Measurements from ENCODE around the gene INPP5D.
"Not testable (repeated sequence)": the region's sequence is repeated elsewhere in the genome, so short reads cannot be mapped to it uniquely, and the experiment has no call there.

Gene INPP5D

GRCh38 chr2:233059797-233060500, at the start of gene INPP5D:
Gene INPP5D (plus strand): TSS chr2:233060342. CDS start chr2:233060479, 137 bp downstream.
- DNase-seq (ENCODE audit: low spot score) = peak; percentile 65

GRCh38 chr2:233010569-233011267, 49.4 kb upstream of the INPP5D start:
- no peak for DNase-seq (ENCODE audit: low spot score)

GRCh38 chr2:233011268-233011650, 48.9 kb upstream of the INPP5D start:
- no peak for DNase-seq (ENCODE audit: low spot score)

GRCh38 chr2:233011702-233012131, 48.4 kb upstream of the INPP5D start:
- DNase-seq (ENCODE audit: low spot score) = no peak

- DNase-seq (ENCODE audit: low spot score) = no peak
These were observed 47.7 kb upstream of the INPP5D start for GRCh38 chr2:233012301-233012971.

- DNase-seq (ENCODE audit: low spot score) = no peak
These were observed 47.1 kb upstream of the INPP5D start, which contains the start of gene NGEF for GRCh38 chr2:233013027-233013461. Gene NGEF (minus strand): TSS chr2:233013256. CDS start chr2:232974890, 38,366 bp downstream.

GRCh38 chr2:233013650-233014049, 46.5 kb upstream of the INPP5D start:
- no peak for DNase-seq (ENCODE audit: low spot score)

- no peak for DNase-seq (ENCODE audit: low spot score)
These were observed 45.0 kb upstream of the INPP5D start for GRCh38 chr2:233015019-233015645.

GRCh38 chr2:233017947-233018346, 42.2 kb upstream of the INPP5D start:
- no peak for DNase-seq (ENCODE audit: low spot score)

GRCh38 chr2:233019610-233020009, 40.5 kb upstream of the INPP5D start:
- DNase-seq (ENCODE audit: low spot score) = not testable (repeated sequence)

- DNase-seq (ENCODE audit: low spot score) = no peak
These were observed 39.7 kb upstream of the INPP5D start for GRCh38 chr2:233020454-233020853.

GRCh38 chr2:233021771-233022170, 38.4 kb upstream of the INPP5D start:
- no peak for DNase-seq (ENCODE audit: low spot score)

- no peak for DNase-seq (ENCODE audit: low spot score)
These were observed 37.6 kb upstream of the INPP5D start for GRCh38 chr2:233022561-233022960.

- no peak for DNase-seq (ENCODE audit: low spot score)
These were observed 37.0 kb upstream of the INPP5D start for GRCh38 chr2:233023007-233023760.

- DNase-seq (ENCODE audit: low spot score) = no peak
These were observed 36.3 kb upstream of the INPP5D start for GRCh38 chr2:233023761-233024410.

- DNase-seq (ENCODE audit: low spot score) = no peak
These were observed 34.4 kb upstream of the INPP5D start for GRCh38 chr2:233025706-233026105.

GRCh38 chr2:233026198-233026813, 33.8 kb upstream of the INPP5D start:
- no peak for DNase-seq (ENCODE audit: low spot score)

GRCh38 chr2:233029321-233029720, 30.8 kb upstream of the INPP5D start:
- no peak for DNase-seq (ENCODE audit: low spot score)

- no peak for DNase-seq (ENCODE audit: low spot score)
These were observed 28.3 kb upstream of the INPP5D start for GRCh38 chr2:233031556-233032500.
